H9 (cell line): Measurements from ENCODE around the gene FGF21. TPM values are rescaled to one million over a fixed set of nuclear protein-coding genes. Genes with fewer than 3 reads are reported as not detected.

ENCODE experiments used
- DNase-seq: peaks from one replicate; pipeline ENCODE4 v3.0.0-alpha.2; 2017
- H2AFZ ChIP-seq: one replicate; pipeline ENCODE4 v1.6.1; 2013; ENCODE audit warnings: mild to moderate bottlenecking, low read length, control low read depth, moderate library complexity
- H2AK5ac ChIP-seq: 2 replicates; pipeline ENCODE4 v1.6.1; 2013; ENCODE audit warnings: low read length, control low read depth, mixed read lengths; ENCODE audit not compliant: insufficient read length
- H2BK120ac ChIP-seq: one replicate; pipeline ENCODE4 v1.6.1; 2013; ENCODE audit warnings: low read depth, mild to moderate bottlenecking, low read length, control low read depth, inconsistent platforms; ENCODE audit not compliant: poor library complexity, severe bottlenecking
- H2BK12ac ChIP-seq: 2 replicates; pipeline ENCODE4 v1.6.1; 2013; ENCODE audit warnings: low read length, control low read depth, mixed read lengths, low read depth; ENCODE audit not compliant: insufficient read length
- H2BK15ac ChIP-seq: 2 replicates; pipeline ENCODE4 v1.6.1; 2013; ENCODE audit warnings: low read depth, low read length, control low read depth
- H2BK20ac ChIP-seq: one replicate; pipeline ENCODE4 v1.6.1; 2013; ENCODE audit warnings: low read depth, mild to moderate bottlenecking, low read length, control low read depth, inconsistent platforms; ENCODE audit not compliant: poor library complexity, severe bottlenecking
- H2BK5ac ChIP-seq: 2 replicates; pipeline ENCODE4 v1.6.1; 2013; ENCODE audit warnings: low read length, control low read depth, mixed read lengths; ENCODE audit not compliant: insufficient read length
- H3K14ac ChIP-seq: 2 replicates; pipeline ENCODE4 v1.6.1; 2013; ENCODE audit warnings: low read length, control low read depth; ENCODE audit not compliant: insufficient read depth
- H3K18ac ChIP-seq: 2 replicates; pipeline ENCODE4 v1.6.1; 2013; ENCODE audit warnings: low read depth, mild to moderate bottlenecking, mixed read lengths, low read length, control low read depth; ENCODE audit not compliant: insufficient read length
- H3K23ac ChIP-seq: 2 replicates; pipeline ENCODE4 v1.6.1; 2013; ENCODE audit warnings: low read length, control low read depth, mixed read lengths, low read depth; ENCODE audit not compliant: insufficient read length
- H3K23me2 ChIP-seq: 2 replicates; pipeline ENCODE4 v1.6.1; 2013; ENCODE audit warnings: low read depth, mild to moderate bottlenecking, mixed read lengths, low read length, control low read depth; ENCODE audit not compliant: insufficient read length, poor library complexity, severe bottlenecking
- H3K27ac ChIP-seq: 2 replicates; pipeline ENCODE4 v1.5.1; 2013; ENCODE audit warnings: low read length, control low read depth, mixed read lengths, low read depth; ENCODE audit not compliant: insufficient read length
- H3K27me3 ChIP-seq: 2 replicates; pipeline ENCODE4 v1.6.1; 2013; ENCODE audit warnings: low read length, control low read depth, inconsistent platforms; ENCODE audit not compliant: insufficient read depth
- H3K4ac ChIP-seq: 2 replicates; pipeline ENCODE4 v1.6.1; 2013; ENCODE audit warnings: low read depth, mild to moderate bottlenecking, control low read depth, inconsistent platforms, low read length, moderate library complexity
- H3K4me1 ChIP-seq: 2 replicates; pipeline ENCODE4 v1.6.1; 2013; ENCODE audit warnings: low read length, control low read depth, inconsistent platforms; ENCODE audit not compliant: insufficient read depth
- H3K4me2 ChIP-seq: 2 replicates; pipeline ENCODE4 v1.6.1; 2013; ENCODE audit warnings: low read length, control low read depth, mixed read lengths; ENCODE audit not compliant: insufficient read length, insufficient read depth
- H3K56ac ChIP-seq: 2 replicates; pipeline ENCODE4 v1.6.1; 2013; ENCODE audit warnings: low read depth, mild to moderate bottlenecking, mixed read lengths, low read length, control low read depth; ENCODE audit not compliant: insufficient read length
- H3K79me1 ChIP-seq: 2 replicates; pipeline ENCODE4 v1.6.1; 2013; ENCODE audit warnings: low read depth, mild to moderate bottlenecking, moderate library complexity, low read length, control low read depth, inconsistent platforms; ENCODE audit not compliant: insufficient read depth, poor library complexity, severe bottlenecking
- H3K79me2 ChIP-seq: 2 replicates; pipeline ENCODE4 v1.6.1; 2013; ENCODE audit warnings: low read length, control low read depth, inconsistent platforms; ENCODE audit not compliant: insufficient read depth
- H3K9ac ChIP-seq: 2 replicates; pipeline ENCODE4 v1.6.1; 2013; ENCODE audit warnings: low read length, control low read depth, mixed read lengths; ENCODE audit not compliant: insufficient read length; ENCODE audit errors: extremely low read depth
- H3K9me3 ChIP-seq: one replicate; pipeline ENCODE4 v1.6.1; 2013; ENCODE audit warnings: low read depth, low read length, inconsistent platforms; ENCODE audit not compliant: control insufficient read depth
- H3T11ph ChIP-seq: one replicate; pipeline ENCODE4 v1.6.1; 2013; ENCODE audit warnings: mild to moderate bottlenecking, low read length, control low read depth, inconsistent platforms
- H4K20me1 ChIP-seq: one replicate; pipeline ENCODE4 v1.6.1; 2013; ENCODE audit not compliant: control insufficient read depth, insufficient read length, insufficient read depth
- H4K5ac ChIP-seq: 2 replicates; pipeline ENCODE4 v1.6.1; 2013; ENCODE audit warnings: low read depth, mild to moderate bottlenecking, mixed read lengths, low read length, control low read depth; ENCODE audit not compliant: insufficient read length
- H4K8ac ChIP-seq: replicated peaks from 2 replicates; pipeline ENCODE4 v1.6.1; 2013; ENCODE audit warnings: low read length, control low read depth, mixed read lengths, low read depth; ENCODE audit not compliant: insufficient read length
- H4K91ac ChIP-seq: 2 replicates; pipeline ENCODE4 v1.6.1; 2013; ENCODE audit warnings: low read depth, mild to moderate bottlenecking, moderate library complexity, mixed read lengths, low read length, control low read depth; ENCODE audit not compliant: insufficient read length
- H3K27ac Mint-ChIP-seq, 3 experiments: 2 replicates in 2 of 3; 3 replicates in 1 of 3; pipeline ENCODE4 v1.8.0; 2020 to 2021; ENCODE audit warnings: mixed read lengths in 3 of 3, mild to moderate bottlenecking in 1 of 3, moderate library complexity in 1 of 3
- H3K27me3 Mint-ChIP-seq: 2 replicates; pipeline ENCODE4 v1.8.0; 2021; ENCODE audit warnings: low read depth, mild to moderate bottlenecking, moderate library complexity, mixed read lengths
- H3K36me3 Mint-ChIP-seq, 3 experiments: 2 replicates in 2 of 3; 3 replicates in 1 of 3; pipeline ENCODE4 v1.8.0; 2020 to 2021; ENCODE audit warnings: low read depth in 3 of 3, mixed read lengths in 3 of 3; ENCODE audit not compliant: insufficient read depth in 1 of 3
- H3K4me1 Mint-ChIP-seq, 2 experiments: 2 replicates each; pipeline ENCODE4 v1.8.0; 2020; ENCODE audit warnings: mixed read lengths in 2 of 2
- H3K4me3 Mint-ChIP-seq, 2 experiments: 2 replicates in 1 of 2; 3 replicates in 1 of 2; pipeline ENCODE4 v1.8.0; 2020 to 2021; ENCODE audit warnings: mild to moderate bottlenecking in 2 of 2, mixed read lengths in 2 of 2, moderate library complexity in 1 of 2
- H3K9me3 Mint-ChIP-seq, 2 experiments: 2 replicates in 1 of 2; 3 replicates in 1 of 2; pipeline ENCODE4 v1.8.0; 2020; ENCODE audit warnings: mild to moderate bottlenecking in 2 of 2, mixed read lengths in 2 of 2, moderate library complexity in 1 of 2
- CTCF ChIP-seq: fragments of 200-600 bp; sonication (generic); conservative IDR thresholded peaks from 3 replicates; pipeline ENCODE4 v1.8.0; 2021; ENCODE audit warnings: antibody characterized with exemption, mild to moderate bottlenecking
- WGBS: extraction: QIAGEN DNeasy Blood & Tissue Kit; methylation state at CpG from one replicate; pipeline ENCODE4 v1.1.7; 2013; ENCODE audit warnings: missing lambda C conversion rate, low lambda C conversion rate, mixed read lengths; ENCODE audit not compliant: insufficient read length; ENCODE audit errors: extremely low coverage; 5-methylcytosine and 5-hydroxymethylcytosine counted together
- total RNA-seq: library from RNA; stranded (reverse); gene quantifications from 2 replicates; pipeline ENCODE4 v1.2.1, GENCODE V29; 2021

Gene FGF21
- total RNA-seq, 1 experiment from 2014 or later, result 0.90 TPM

GRCh38 chr19:48741129-48741999 lies 14.0 kb upstream of the FGF21 start:
- Histone ChIP-seq H4K8ac (no peak overlapping the region), H2AK5ac (no peak overlapping the region), H3K56ac (no peak overlapping the region), H3K23ac (no peak overlapping the region), H3K4me1 (no peaks in the 10 kb centered on the region; the same call in 1 of the 2 replicates), H3K4me2 (peak overlapping the region; percentile 54), H2BK20ac (no peak overlapping the region), H3K9ac (no peak overlapping the region), H3K27me3 (no peaks in the 10 kb centered on the region; the same call in 1 of the 2 replicates), H4K20me1 (no peaks in the 10 kb centered on the region), H2BK5ac (no peak overlapping the region), H4K5ac (no peak overlapping the region), H2AFZ (no peak overlapping the region), H3K14ac (no peak overlapping the region), H3K4ac (no peak overlapping the region), H3K79me1 (no peaks in the 10 kb centered on the region), H2BK15ac (no peak overlapping the region), H3T11ph (no peak overlapping the region), H4K91ac (no peak overlapping the region), H2BK12ac (no peak overlapping the region), H3K9me3 (no peaks in the 10 kb centered on the region), H3K27ac (no peak overlapping the region), H2BK120ac (no peak overlapping the region), H3K79me2 (no peaks in the 10 kb centered on the region), H3K18ac (no peak overlapping the region), H3K23me2 (peaks cover 6% of the 10 kb centered on the region)
- Mint-ChIP-seq H3K4me1 (peaks cover 32 to 58% of the 10 kb centered on the region in 2 experiments), H3K9me3 (no peaks in the 10 kb centered on the region), H3K36me3 (no peaks in the 10 kb centered on the region), H3K27me3 (peaks cover 21% of the 10 kb centered on the region), H3K4me3 (peak overlapping the region; percentile 35 to 74; a peak in 4 of 5 replicates), H3K27ac (peak overlapping the region; percentile 18 to 76 (median 18); a peak in 2 of 7 replicates)
- TF ChIP-seq CTCF, result no peak
- peak; percentile 78 for DNase-seq
- WGBS, result no CpG with 5 or more reads among the region's 35 CpGs
